NB4 (cell line): ENCODE measurements around the gene TEX30.
"Not testable (repeated sequence)": the region's sequence is repeated elsewhere in the genome, so short reads cannot be mapped to it uniquely, and the experiment has no call there.

Experiments
- DNase-seq: peaks from one replicate; pipeline ENCODE4 v3.0.0; 2010; ENCODE audit warnings: low read depth
- H3K4me3 ChIP-seq: one replicate; pipeline ENCODE4 v1.5.1; 2011; ENCODE audit warnings: mild to moderate bottlenecking, low read depth, low read length, moderate library complexity
- CTCF ChIP-seq: IDR thresholded peaks from one replicate; pipeline ENCODE4 v1.5.1; 2012; ENCODE audit warnings: low read depth, low read length
- MYC ChIP-seq: IDR thresholded peaks from 2 replicates; pipeline ENCODE4 v1.6.1; 2011; ENCODE audit warnings: low read depth, low read length
- POLR2A ChIP-seq: IDR thresholded peaks from 2 replicates; pipeline ENCODE4 v1.6.1; 2011; ENCODE audit warnings: mild to moderate bottlenecking; ENCODE audit not compliant: insufficient read length; ENCODE audit errors: extremely low read depth
- TF ChIP-seq, protein P1 (sequence below): IDR thresholded peaks from 2 replicates; pipeline ENCODE4 v1.6.1; 2011; ENCODE audit warnings: low read depth, low read length

The TEX30 gene

GRCh38 chr13:102788683-102789082 is 15.1 kb upstream of the TEX30 start:
- no peak for DNase-seq
- TF ChIP-seq MYC (no peak), POLR2A (no peak), CTCF (no peak)
- TF ChIP-seq, protein P1, sequence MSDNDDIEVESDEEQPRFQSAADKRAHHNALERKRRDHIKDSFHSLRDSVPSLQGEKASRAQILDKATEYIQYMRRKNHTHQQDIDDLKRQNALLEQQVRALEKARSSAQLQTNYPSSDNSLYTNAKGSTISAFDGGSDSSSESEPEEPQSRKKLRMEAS = no peak
- H3K4me3 ChIP-seq = no peak overlapping the region

DNA sequence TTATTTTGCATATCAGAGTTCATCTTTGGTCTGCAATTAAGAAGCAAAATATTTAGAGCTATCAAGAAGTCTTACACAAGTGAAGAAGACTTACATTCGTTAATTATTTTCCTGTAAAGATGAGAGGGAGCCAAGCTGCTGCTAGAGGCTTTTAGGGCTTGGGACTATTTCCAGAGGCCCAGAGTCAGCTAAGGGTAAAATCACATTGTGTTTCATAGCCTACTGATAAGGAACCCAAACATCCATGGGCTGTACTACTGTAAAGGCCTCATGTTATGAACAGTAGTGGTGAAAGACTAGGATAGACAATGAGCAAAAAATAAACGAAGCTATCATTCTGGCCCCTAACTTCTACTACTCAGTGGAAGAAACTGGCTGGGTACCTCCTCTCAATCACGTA is 10.9 kb upstream of the TEX30 start:
- no peak overlapping the region for H3K4me3 ChIP-seq
- TF ChIP-seq POLR2A (no peak), CTCF (no peak), MYC (no peak)
- TF ChIP-seq, protein P1 = no peak

GRCh38 chr13:102781591-102781990 is 8.0 kb upstream of the TEX30 start:
- no peak overlapping the region for H3K4me3 ChIP-seq
- TF ChIP-seq POLR2A = no peak
- TF ChIP-seq, protein P1 = no peak
- no peak for TF ChIP-seq CTCF
- TF ChIP-seq MYC = no peak
- DNase-seq = no peak

More for the DNA sequence above, 10.9 kb upstream of the TEX30 start:
- DNase-seq = no peak

- not testable (repeated sequence) for H3K4me3 ChIP-seq, DNase-seq
These were observed 7.1 kb upstream of the TEX30 start for GRCh38 chr13:102780656-102781055.

DNA sequence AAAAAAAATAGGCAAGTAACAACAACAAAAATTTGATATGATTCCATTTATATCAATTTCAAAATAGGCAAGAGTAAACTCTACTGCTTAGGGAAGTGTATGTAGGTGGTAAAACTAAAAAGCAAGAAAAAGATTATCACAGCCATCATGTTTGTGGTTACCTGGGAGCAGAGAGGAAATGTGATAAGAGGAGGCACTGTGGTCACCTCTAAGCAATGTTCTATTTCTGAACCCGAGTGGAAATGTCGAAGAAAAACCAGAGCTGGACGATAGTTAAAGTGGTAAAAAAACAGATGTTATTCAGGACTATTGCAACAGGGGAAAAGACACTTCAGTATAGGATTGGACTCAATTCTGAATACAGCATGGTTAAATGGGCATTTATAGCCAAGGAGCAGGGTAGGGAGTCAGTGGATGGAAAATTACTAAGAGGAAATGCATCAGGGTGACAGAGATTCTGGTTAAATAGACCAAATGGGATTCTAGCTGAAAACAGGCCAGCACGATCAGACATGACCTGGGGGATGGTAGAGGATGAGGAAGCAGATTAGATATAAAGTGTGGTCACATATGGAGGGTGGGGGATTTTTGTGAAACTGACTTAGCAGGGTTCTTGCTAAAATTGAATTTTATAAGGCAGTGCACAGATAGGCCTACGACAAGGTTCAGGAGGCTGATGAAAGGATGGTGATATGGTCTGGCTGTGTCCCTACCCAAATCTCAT is 6.0 kb upstream of the TEX30 start:
- TF ChIP-seq MYC (peak; percentile 49), CTCF (no peak), POLR2A (no peak)
- TF ChIP-seq, protein P1 = peak; percentile 59; the same call in 1 of the 2 replicates
- DNase-seq = peak; percentile 88
- no peak overlapping the region for H3K4me3 ChIP-seq

GRCh38 chr13:102777736-102778135 is 4.2 kb upstream of the TEX30 start:
- TF ChIP-seq, protein P1 = no peak
- TF ChIP-seq POLR2A = no peak
- no peak overlapping the region for H3K4me3 ChIP-seq
- no peak for DNase-seq

GRCh38 chr13:102776271-102776670 is 2.7 kb upstream of the TEX30 start:
- no peak for DNase-seq
- TF ChIP-seq CTCF = no peak
- no peak for TF ChIP-seq POLR2A
- TF ChIP-seq, protein P1 = no peak
- TF ChIP-seq MYC = no peak
- H3K4me3 ChIP-seq = no peak overlapping the region
